22Rv1 (cell line): ENCODE data around the gene HTR1D.

Source experiments
- H3K27ac ChIP-seq: fragments of 450-650 bp; 2 replicates; pipeline ENCODE4 v1.5.1; 2017
- CTCF ChIP-seq: fragments of 450-650 bp; IDR thresholded peaks from 2 replicates; pipeline ENCODE4 v1.5.1; 2017; ENCODE audit warnings: mild to moderate bottlenecking
- ZFX ChIP-seq: fragments of 450-650 bp; IDR thresholded peaks from 2 replicates; pipeline ENCODE4 v1.6.1; 2017; ENCODE audit warnings: antibody characterized with exemption, borderline replicate concordance

Gene HTR1D

GRCh38 chr1:23202263-23202749 lies 15.0 kb downstream of the HTR1D start:
- no peak for TF ChIP-seq ZFX
- no peak for TF ChIP-seq CTCF
- no peak overlapping the region for H3K27ac ChIP-seq

GRCh38 chr1:23200883-23201282 lies 16.4 kb downstream of the HTR1D start:
- no peak overlapping the region for H3K27ac ChIP-seq

GRCh38 chr1:23198373-23198772 lies 18.9 kb downstream of the HTR1D start:
- TF ChIP-seq CTCF, result no peak
- TF ChIP-seq ZFX, result no peak
- H3K27ac ChIP-seq, result no peak overlapping the region

More at GRCh38 chr1:23200883-23201282, 16.4 kb downstream of the HTR1D start:
- TF ChIP-seq CTCF, result no peak
- no peak for TF ChIP-seq ZFX

DNA sequence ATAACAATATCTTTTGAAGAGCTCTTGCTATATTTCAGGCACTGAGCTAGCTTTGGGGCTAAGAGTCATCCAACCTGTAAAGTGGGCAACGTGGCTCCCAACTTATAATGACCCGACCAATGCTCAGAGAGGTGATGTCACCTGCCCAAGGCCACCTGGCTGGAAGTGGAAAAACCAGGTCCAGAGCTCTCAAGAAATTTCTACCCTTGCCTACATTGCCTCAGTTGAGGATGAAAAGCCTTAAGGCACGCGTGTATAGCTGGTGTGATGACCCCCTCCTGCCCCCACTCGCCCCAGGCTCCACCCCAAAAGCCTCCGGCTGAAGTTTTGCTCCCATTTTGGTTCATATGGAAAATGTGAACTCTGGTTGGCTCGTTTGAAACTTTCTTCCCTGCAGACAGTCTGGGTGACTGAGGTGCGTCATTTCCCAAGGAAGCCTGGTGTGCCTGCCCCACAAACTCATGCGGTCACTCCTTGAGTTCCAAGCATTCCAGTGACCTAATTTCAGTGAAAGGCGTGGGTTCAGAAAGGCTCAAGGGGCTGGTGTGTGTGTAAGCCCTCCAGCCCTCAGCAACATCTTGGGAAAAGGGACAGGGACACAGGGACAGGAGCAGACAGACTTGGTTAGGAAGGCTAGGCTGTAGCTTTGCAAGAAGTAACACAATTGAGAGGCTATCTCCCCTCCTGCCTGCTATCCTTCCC lies 20.5 kb downstream of the HTR1D start:
- no peak overlapping the region for H3K27ac ChIP-seq
- TF ChIP-seq ZFX, result no peak
- TF ChIP-seq CTCF, result no peak

- H3K27ac ChIP-seq, result no peak overlapping the region
Measured at GRCh38 chr1:23194119-23194984, 22.9 kb downstream of the HTR1D start.

GRCh38 chr1:23193391-23194118 lies 23.7 kb downstream of the HTR1D start:
- no peak overlapping the region for H3K27ac ChIP-seq
- TF ChIP-seq ZFX, result no peak
- TF ChIP-seq CTCF, result no peak

More at GRCh38 chr1:23194119-23194984, 22.9 kb downstream of the HTR1D start:
- no peak for TF ChIP-seq CTCF
- no peak for TF ChIP-seq ZFX
